SK-N-DZ (cell line): ENCODE results near the gene CDPF1.
"Not testable (repeated sequence)": the region's sequence is repeated elsewhere in the genome, so short reads cannot be mapped to it uniquely, and the experiment has no call there.

Source experiments
- DNase-seq: peaks from one replicate; pipeline ENCODE4 v3.0.0-alpha.2; 2015; ENCODE audit warnings: low spot score

The CDPF1 gene

GRCh38 chr22:46224898-46225290, 25.2 kb downstream of the CDPF1 start:
- no peak for DNase-seq

- DNase-seq, result no peak
Observed at GRCh38 chr22:46224044-46224897, 25.8 kb downstream of the CDPF1 start.

GRCh38 chr22:46220921-46221320, 29.2 kb downstream of the CDPF1 start:
- DNase-seq, result no peak

GRCh38 chr22:46219636-46220035, 30.5 kb downstream of the CDPF1 start:
- DNase-seq, result no peak

- no peak for DNase-seq
Observed at GRCh38 chr22:46214616-46215015, 35.5 kb downstream of the CDPF1 start.

GRCh38 chr22:46214149-46214548, 35.9 kb downstream of the CDPF1 start:
- DNase-seq, result no peak

GRCh38 chr22:46213052-46213451, 37.0 kb downstream of the CDPF1 start:
- DNase-seq, result no peak

- no peak for DNase-seq
Observed at GRCh38 chr22:46212195-46212594, 37.9 kb downstream of the CDPF1 start.

GRCh38 chr22:46209262-46209661, 40.8 kb downstream of the CDPF1 start:
- no peak for DNase-seq

GRCh38 chr22:46203601-46203980, 46.5 kb downstream of the CDPF1 start:
- no peak for DNase-seq

- no peak for DNase-seq
Observed at GRCh38 chr22:46202897-46203600, 47.0 kb downstream of the CDPF1 start.

GRCh38 chr22:46201059-46201757, 48.9 kb downstream of the CDPF1 start:
- no peak for DNase-seq

- not testable (repeated sequence) for DNase-seq
Observed at GRCh38 chr22:46198806-46199205, 51.3 kb downstream of the CDPF1 start.

GRCh38 chr22:46198274-46198673, 51.8 kb downstream of the CDPF1 start:
- DNase-seq, result no peak

- DNase-seq, result no peak
Observed at GRCh38 chr22:46196278-46196677, 53.8 kb downstream of the CDPF1 start.

- no peak for DNase-seq
Observed at GRCh38 chr22:46195487-46196165, 54.5 kb downstream of the CDPF1 start.
